Measurements from ENCODE around the gene THRB.

Gene THRB

DNA sequence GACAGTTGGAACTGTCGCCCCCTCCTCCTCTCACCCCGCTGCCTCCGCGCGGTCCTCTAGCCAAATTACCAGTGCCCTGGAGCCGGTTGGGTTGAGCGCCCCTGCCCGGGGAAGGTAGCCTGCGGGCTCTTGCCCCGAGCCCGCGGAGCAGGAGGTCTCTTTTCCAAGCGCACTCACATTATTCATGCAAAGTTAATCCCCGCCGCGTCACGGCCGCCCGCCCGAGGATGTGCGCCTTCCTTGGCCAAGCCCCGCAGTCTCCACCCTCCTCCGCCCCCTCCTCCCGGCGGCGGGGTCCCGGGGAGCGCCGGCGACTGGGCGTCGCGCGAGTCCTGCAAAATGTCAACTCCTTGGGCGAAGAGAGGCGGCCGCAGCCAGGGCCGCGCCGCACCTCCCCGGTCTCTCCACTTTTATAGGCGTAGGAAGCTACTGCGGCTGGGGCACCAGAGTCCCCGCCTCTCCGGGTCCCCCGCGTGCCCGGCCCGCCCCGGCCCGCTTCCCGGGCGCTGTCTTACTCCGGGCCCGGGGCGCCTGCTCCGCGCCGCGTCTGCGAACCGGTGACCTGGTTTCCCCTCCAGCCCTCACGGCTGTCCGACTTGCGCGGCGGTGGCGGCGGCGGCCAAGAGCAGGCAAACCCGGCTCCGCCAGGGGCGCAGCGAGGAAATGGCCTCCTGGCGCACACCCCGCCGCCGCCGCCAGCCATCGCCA, at the start of gene THRB:
Gene THRB, minus strand, starts transcription at position 233 of the 708 bp plus-strand sequence.
- DNase-seq: no peak

DNA sequence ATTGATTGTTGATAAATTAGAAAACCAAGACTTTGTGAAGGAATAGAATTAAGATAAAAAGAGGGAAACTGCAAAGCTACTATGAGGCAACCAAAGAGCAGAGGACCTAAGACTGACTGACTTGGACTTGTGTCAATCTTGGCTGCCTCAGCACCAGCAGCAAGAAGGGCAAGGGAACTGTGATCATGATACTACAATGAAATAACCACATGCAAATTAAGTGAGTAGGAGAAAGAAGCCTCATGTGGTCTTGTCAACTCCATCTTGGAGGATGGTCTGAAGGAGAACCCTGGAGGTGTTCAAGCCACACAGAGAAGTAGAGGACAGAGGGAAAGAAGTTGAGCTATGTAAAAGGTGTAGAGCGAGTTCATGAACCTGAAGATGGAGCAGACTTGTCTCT, 47.3 kb upstream of the THRB start:
- DNase-seq: no peak

DNA sequence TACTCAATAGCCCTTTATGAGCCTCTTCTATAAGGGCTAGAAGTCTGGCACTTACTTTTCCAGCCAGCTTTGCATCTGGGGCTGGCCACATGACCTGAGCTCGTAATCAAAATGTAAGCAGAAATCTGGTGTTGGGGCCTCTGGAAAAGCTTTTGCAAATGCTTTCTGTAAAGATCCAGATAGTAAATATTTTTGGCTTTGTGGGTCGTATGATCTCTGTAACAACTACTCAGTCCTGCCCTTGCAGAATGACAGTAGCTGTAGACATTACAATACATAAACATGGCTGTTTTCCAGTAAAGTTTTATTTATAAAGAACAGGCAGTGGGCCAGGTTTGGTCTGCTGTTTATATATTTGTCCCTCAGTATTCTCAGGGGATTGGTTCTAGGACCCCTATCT, 46.2 kb upstream of the THRB start:
- DNase-seq: no peak

DNA sequence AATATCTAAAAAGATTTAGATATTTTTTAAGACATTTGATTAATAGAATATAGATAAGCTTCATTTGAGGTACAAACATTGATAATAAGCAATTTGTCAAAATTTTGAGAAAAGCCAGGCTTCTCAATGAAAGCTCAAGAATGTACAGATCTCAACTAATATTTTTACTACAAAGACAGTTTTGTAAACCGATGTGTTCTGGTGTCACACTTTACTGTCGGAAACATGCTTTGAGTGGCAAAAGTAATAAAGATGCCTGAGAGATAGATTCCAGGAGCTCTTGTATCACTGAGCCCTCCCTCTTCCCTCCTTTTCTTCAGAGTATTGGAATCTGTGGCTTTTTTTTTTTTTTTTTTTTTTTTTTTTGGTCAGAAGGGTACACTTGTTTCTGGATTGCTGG, 45.0 kb upstream of the THRB start:
- DNase-seq: no peak

DNA sequence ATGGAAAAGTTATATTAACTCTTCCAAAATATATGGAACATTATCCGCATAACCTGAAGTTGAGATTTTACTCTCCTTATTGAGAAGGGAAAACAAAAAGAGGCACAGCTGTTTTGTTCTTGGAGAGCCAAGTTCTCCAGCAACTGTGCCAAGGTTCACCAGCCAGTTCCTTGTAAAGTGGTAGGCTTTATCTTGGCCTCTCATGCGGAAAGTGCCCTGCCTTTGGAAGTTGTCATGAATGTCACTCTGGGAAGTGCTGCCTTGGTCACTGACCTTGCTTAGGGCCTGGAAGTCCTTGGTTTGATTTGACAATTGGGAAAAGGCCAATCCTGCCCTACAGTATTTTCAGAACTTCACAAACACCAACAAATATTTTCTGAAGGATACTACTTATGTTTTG, 44.2 kb upstream of the THRB start:
- no peak for DNase-seq

DNA sequence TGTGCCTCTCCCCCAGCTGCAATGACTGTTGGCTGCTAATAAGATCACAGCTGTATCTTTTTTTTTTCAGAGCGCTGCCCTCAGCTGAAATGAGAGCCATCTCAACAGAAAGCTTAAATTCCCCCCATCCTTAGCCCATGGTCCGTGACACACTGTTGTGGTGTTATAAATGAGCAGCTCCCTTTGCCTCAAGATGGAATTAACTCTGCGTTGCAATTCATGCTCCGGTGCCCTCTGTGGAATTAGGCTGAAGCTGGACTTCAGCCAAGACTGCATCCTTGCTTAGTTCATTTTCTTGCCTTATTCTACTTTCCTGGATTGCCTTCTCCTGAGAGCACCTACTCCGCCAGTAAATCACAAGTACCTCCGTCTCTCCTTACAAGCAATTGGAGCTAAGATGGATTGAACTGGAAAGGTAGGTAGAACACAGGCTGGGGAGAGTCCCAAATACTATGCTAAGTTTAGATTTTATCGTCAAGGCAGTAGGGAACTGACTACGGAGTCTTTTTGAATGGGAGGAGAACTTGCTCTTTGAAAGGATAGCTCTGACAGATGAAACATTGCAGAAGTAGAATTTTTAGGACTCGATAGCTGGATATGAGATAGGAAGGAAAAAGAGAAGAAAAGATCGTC, 39.0 kb upstream of the THRB start:
- DNase-seq: no peak

DNA sequence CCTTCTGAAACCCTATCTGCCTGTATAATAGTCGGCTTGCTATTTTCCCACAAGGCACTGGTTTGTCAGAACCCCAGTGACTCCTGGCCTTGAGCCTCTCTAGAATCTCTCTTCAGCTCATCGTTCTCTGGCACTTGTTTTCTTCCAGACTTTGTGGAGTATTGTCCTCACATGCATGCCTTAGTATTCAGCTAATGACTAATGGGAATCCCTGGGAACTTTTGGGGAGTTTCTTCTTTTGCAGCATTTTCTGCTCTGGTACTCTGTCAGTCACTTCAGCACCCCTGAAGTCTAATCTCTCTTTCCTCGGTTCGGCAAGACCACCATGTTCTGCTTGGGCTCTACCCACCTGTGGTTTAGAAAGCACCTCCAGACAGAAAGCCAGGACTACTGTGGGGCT, 35.8 kb upstream of the THRB start:
- no peak for DNase-seq

DNA sequence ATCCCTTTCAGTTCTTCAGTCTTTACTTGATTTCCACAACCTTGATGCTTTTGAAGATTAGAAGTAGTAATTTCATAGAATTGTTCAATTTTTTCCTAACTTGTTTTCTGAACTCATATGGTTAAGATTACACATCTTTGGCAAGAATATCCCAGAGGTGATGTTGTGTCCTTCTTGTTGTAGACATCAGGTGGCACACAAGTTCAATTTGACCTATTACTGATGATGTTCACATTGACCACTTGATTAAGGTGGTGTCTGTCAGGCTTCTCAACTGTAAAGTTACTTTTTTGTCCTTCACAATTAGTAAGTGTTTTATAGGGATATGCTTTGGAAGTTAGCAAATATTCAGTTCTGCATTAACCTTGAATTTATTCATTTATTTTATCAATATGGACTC, 34.6 kb upstream of the THRB start:
- DNase-seq: no peak

DNA sequence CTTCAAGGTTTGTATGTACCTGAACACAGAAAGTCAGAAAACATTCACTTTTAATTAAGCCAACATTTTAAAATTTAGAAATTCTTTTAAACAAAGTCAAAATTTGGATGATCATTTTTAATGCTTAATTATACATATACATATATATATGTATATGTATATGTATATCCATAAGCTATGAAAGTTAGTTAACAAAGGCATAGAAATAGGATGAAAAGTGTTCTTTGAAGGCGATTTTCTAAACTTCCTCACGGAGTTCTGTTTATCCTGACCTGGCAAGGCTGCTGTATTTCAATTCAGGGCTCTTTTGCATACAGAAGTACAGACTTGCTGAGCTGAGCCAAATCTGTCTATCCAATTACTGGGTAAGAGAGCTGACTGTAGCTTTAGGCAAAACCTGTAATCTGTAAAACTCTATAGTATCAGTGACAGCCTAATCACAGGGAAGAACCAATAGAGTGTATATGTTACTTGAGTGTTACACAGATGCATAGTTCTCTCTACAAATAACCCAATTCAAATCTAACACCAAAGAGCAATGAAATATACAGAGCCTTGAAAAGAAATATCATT, 32.1 kb upstream of the THRB start:
- DNase-seq: no peak

DNA sequence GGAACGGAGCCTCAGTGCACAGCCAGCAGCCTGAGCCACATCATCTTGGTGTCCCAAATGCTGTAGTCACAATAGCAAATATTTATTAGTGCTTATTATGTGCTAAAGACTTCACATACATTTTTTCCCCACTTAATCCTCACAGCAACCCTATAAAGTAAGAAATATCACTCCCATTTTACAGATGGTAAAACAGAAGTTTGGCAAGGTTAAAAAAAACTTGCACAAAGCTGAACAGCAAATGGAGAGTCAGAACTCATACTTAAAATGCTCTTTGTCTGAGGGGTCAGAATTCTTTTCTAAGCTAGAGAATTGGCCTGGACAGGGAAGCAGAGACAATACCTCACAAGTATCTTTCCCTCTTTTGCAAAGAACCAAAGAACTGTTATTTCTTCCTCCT, 30.9 kb upstream of the THRB start:
- DNase-seq: no peak

DNA sequence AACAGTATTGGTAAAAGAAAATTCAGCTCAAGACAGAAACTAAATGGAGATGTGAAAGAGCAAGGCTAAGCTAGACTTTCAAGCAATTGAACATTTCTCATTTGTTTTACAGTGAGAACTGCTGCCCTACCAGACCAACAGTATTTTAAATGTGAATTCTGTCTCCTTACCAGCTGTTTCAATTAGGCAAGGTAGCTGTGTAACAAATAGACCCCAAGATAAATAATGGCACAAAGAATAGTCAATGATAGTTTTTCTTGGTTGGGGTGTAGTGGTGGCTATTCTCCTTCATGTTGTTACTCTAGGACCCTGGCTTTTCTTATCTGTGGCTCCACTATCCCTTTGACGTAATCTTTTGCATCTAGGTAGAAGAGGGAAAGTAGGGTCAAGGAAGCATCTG, 30.4 kb upstream of the THRB start:
- DNase-seq: no peak

DNA sequence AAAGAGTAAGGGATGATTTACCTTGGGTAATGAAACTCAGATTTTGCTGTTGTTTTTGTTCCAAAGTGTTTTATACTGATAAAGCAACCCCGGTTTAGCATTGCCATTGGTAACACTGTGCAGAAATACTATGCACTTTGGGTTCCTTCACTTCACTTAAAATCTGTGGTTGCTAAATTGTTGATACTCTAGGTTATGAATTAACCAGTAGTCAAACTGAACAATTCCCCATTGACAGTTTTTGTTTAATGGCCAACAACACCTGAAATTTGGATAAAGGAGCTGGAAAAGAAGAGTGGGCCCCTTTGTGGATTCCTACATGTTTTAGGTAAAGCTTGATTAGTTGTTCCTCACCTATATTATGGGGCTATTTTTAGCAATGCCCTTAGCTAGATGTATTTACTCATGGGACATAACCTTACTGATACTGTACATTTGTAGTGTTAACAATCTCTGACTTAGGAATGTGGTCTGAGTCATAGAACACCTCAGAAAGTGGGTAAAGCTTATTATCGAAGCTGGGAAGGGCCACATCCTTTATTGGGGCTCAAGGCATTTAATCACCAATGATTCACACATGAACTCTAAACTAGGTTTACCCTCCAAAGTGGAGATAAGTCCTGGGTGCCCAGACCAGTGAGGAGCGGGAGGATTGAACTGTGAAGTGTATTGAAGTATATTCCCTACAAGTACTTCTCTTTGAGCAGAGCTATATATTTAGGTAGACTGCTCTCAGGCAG, 29.5 kb upstream of the THRB start:
- no peak for DNase-seq

DNA sequence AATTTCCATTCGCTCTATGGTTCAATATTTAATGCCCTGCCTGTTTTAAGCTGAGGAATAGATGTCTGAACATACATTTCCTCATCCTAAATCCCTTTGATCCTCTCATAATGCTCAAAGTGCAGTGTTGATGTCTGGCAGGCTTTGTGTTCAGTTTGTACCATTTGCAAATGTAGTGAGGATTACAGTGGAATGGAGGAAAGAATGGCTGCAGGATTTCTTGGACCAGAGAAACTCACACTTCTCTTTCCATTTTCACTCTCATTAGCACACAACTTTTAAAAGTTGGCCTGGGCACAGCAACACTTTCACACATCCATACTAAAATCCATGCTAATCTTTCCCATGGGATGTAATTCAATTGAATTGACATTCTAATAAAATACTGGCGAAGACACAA, 28.6 kb upstream of the THRB start:
- no peak for DNase-seq

DNA sequence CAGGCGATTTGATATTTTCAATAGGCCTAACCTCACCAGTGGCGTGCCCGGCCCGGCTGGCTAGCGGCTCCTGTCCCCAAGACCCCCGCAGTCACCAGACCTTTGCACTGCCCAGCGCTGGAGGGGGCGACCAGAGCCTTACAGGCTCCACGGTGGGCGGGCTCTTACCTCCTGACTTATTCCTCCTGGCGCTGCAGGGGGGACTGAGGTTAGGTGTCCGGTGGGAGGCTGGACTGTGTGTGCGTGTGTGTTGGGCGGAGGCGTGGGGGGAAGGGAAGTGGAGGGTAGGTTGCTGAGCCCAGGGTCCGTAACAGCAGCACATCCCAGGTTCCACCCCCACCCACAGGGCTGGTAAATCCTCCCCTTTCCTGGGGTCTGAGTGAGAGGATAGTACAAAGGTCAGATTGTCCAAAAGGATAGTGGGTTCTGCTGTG, 27.5 kb upstream of the THRB start:
- DNase-seq: no peak

DNA sequence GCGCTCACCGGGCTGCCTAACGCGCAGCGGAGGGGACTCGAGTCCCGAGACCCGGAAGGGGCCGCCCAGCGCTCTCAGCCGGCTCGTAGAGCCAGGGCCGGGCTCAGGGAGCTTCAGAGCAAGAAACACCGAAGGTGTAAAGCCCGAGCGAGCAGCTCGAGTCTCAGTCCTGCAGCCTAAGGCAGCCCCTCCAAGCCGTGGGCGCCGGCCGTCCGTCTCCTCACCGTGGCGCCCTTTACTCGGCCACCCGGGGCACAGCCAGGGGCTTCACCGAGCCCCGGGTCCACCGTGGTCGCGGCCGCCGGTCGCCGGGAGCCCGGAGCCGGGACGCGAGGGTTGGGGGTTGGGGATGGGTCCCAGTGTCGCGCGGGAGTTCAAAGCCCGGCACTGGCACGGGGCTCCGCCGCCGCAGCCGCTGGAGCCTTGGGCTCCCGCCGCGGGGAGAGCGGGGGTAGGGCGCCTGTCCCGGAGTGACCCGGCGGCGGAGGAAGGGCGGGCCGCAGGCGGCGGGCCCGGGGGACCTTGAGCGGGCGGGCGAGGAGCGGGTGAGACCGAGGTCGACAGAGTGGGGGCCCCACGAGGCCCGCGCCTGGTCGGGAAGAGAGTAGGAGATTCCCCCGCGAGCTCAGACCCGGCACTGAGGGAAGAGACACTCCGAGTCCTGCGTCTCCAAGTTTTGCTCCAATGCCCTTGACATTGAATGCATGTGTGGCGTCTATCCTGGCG, 26.9 kb upstream of the THRB start:
- no peak for DNase-seq

DNA sequence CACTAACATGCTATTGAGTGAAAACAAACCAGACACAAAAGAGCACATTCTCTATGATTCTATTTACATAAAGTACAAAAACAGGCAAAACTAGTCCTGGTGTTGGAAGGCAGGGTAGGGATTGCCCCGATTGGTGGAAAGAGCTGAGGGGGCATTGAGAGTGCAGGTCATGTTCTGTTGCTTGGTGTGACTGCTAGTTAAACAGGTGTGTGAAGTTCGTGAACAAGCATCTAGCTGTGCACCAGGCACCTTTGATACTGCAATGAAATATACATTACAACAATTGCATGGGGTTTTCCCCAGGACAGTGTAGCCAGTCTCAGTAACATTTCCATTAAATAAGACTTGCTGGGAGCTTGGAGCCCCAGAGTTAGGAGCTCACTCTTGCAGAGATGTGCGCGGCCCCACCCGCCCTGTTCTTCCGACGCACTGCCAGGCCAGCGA, 26.3 kb upstream of the THRB start:
- no peak for DNase-seq

DNA sequence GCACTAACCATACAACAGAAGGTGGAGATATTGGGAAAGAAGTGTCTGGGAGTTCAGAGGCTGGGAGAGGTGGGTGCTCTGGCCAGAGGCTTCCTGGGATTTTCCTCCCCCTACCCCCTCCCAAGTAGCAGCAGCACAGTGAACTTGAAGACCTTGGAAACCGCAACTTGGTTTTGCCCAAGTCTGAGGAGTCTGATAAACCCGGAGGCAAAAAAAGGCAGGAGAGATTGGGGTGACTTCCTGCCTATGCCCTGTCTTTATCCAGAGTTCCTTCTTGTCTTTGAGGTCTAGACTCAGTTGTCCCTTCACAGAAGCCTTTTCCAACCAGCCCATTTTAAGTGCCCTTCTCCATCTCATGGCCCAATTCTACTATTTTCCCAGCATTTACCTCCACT, 25.4 kb upstream of the THRB start:
- DNase-seq: no peak

DNA sequence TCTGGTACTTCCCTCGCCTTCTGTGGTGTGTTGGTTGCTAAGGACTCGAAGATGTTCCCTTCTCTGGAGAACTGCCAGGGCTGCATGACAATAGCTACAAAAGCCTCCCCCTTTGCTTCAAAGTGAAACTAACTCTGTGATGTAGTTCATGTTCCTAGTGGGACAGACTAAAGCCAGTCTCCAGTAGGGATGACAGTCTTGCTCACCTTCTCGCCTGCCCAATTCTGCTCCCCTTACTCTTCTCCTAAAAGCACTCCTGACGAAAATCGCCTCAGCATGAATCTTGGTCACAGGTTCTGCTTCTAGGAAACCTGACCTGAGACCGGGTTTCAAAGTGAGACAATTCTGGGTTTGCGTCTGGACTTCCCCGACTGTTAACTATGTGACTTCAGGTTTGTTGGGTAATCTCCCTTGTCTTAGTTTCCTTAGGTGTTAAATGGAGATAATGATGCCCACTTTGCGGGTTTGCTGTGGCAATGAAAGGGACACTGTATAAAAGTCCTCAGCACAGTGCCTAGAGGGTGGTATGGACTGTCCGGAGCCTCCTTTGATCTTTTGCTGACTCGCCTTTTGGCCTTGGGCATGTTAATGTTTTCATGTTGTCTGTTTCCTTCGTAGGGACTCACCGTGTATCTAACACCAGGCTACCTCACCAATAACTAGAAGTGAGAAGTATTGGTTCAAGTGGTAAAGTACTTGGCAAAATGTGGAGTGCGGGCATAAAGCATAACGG, 24.9 kb upstream of the THRB start:
- no peak for DNase-seq

DNA sequence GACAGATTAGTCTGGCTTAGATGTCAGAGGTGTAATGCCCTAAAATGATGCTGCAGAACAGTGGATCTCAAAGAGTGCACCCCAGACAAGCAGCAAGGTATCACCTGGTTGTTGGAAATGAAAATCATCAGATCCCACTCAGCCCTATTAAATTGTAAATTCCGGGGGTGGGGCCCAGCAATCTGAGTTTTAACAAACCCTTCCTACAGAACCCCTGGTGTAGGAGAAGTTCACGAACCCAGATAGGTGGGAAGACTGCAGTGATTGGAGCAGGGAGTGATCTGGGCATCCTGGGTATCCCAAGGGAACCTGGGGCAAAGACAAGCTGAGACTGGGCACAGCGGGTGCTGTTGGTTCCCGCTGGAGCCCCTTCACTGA, 24.3 kb upstream of the THRB start:
- DNase-seq: no peak

DNA sequence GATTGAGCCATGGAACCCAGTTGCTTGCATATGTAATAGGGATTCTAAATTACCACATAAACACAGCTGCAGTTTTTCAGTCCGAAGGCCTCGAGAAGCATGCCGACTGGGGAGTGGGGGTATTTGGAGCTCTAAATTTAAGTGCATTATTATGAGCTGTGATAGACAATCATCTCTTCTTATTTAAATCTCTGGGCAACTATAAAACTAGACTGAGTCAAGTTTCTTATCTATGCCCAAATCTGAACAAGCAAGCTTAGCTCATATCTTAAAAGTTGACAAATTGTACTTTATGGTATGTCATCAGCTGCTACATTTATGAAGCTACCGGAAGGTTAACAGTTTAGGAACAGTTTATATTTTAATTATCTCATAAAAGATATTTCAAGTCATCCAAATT, 19.5 kb upstream of the THRB start:
- no peak for DNase-seq

DNA sequence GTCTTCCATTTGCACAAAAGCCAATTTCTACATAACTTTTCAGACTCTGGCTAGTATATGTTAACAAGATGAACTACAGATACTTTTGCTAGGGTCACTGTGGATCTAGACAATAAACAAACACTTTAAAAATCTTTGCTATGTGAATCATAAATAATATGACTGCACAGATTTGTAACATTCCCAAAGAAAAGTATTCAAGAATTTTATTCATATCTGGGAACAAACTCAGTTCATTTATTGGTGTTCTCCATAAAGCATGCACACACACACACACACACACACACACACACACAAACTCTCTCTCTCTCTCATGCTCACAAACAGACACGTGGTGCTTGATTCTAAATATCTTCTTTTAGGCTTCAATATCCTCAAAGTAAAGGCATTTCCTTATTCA, 18.8 kb upstream of the THRB start:
- DNase-seq: no peak

DNA sequence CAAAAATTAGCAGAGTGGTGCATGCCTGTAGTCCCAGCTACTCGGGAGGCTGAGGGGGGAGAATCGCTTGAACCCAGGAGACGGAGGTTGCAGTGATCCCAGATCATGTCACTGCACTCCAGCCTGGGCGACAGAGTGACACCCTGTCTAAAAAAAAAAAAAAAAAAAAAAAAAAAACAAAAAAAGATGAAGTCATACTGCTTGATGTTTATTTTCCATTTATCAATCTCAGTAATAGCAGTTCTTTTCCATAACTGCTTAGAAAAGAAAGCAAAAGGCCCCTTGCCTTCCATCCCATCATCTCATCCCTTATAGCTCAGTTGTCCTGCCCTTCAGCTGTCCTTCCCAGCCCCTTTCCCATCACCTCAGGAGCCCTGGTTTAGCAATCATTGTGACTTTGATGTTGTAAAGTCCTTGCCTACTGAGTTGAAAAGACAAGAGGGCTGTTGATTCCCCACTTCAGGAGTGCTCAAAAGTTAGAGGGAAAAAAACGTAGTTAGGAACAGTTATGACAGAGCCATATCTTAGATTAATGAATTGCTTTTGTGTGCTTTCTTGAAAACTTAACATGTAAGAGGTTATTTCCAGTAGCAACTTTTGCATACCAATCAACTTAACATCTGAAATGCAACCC, 18.0 kb upstream of the THRB start:
- DNase-seq: no peak

Measured in activated CD4-positive, alpha-beta T cell treated with anti-CD3 and anti-CD28 coated beads, Interleukin-2, amount 50 U/mL, for 1 hour (primary cell).